Effector CD4-positive, alpha-beta T cell (primary cell): ENCODE data around the gene DZANK1.
"Not testable (repeated sequence)": the region's sequence is repeated elsewhere in the genome, so short reads cannot be mapped to it uniquely, and the experiment has no call there.

Experiments used
- DNase-seq: peaks from one replicate; pipeline ENCODE4 v3.0.0-alpha.2; 2020

DZANK1 gene

DNA sequence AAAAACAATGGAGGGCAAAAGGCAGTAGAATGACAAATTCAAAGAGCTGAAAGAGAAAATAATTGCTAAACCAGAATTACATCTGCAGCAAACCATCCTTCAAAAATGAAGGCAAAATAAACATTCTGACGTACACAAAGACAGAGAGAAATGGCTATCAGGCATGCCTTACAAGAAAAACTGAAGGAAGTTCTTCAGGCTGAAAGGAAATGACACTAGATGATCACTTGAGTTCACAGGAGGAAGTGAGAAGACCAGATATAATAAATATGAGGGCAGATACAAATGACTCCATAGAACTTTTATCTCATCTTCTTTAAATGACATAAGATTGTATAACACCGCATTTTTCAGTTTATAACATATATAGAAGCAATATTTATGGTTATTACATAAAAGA is 30.0 kb downstream of the DZANK1 start:
- DNase-seq = no peak

- DNase-seq = no peak
Observed at GRCh38 chr20:18431206-18431605, 35.6 kb downstream of the DZANK1 start.

DNA sequence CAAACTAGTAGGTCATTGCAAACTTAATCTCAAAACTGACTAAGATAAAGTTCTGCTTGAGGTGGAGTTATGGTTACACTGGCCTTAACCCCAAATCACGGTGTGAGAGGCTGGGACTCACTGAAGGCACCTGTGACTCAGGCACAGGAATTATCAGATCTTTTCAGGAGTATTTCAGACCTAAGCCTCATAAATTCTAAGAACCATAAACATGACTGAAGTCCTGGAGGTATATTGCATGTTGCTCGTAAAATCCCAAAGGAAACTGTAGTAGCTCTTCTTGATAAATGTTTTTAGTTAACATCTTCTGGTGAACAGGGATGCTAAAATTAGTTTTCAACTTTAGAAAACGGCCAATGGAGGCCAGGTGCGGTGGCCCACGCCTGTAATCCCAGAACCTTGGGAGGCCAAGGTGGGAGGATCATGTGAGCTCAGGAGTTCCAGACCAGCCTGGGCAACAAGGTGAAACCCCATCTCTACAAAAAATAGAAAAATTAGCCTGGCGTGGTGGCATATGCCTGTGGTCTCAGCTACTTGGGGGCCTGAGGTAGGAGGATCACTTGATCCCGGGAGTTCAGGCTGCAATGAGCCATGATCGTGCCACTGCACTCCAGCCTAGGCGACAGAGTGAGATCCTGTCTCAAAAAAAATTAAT is 36.5 kb downstream of the DZANK1 start:
- DNase-seq = no peak

GRCh38 chr20:18428490-18429173 is 38.2 kb downstream of the DZANK1 start:
- no peak for DNase-seq

DNA sequence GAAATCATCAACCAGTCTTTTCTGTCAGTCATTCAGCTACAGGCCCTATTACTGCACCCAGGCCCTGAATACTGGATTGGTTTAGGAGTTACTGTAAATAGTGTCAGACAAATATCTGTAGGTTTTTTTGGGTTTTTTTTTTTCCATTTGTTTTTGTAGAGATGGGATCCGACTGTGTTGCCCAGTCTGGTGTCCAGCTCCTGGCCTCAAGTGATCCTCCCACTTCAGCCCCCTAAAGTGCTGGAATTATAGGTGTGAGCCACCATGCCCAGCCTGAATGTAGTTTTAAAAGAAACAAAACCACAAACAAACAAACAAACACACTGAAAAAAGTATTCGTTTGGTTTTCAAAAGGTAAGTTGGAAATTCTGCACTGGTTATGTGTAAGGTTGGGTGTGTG is 39.6 kb downstream of the DZANK1 start:
- no peak for DNase-seq

GRCh38 chr20:18421608-18422007 is 45.2 kb downstream of the DZANK1 start:
- DNase-seq = no peak

DNA sequence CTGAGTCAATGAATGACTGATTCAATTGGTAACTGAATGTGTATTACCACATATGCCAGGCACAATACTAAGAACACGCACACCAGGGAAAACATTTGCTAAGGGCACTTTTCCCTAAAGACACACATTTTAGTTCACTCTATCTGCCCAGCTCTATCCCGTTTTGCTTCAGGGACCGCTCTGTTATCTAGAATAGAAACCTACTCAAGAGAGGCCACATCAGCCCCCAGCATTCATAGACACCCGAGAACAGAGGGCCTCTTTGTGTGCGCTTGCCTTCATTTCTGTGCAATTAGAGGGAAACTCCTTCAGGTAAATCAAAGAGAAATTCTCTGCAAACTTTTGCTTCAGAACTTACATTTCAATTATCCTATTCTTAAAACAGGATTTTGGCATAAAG is 50.3 kb downstream of the DZANK1 start:
- no peak for DNase-seq

GRCh38 chr20:18414140-18414539 is 52.7 kb downstream of the DZANK1 start:
- no peak for DNase-seq

- no peak for DNase-seq
Observed at GRCh38 chr20:18412221-18412901, 54.5 kb downstream of the DZANK1 start.

GRCh38 chr20:18405826-18406225 is 61.0 kb downstream of the DZANK1 start:
- DNase-seq = no peak

DNA sequence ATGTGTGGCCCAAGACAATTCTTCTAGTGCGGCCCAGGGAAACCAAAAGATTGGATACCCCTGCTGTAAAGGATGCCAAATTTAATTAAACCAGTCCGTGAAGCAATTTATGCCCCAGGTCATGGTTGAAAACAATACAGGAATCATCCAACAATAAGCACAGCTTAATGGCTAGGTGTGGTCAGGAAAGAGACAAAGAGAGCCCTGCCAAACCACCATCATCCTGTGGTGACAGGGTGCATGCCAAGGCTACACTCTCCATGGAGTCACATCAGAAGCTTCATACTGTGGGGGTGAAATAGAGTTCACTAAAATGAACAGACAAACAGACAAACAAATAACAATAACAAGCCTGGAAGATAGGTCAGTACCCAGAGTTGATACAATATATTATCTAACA is 62.7 kb downstream of the DZANK1 start:
- DNase-seq = no peak

- DNase-seq = no peak
Observed at GRCh38 chr20:18403269-18403668, 63.6 kb downstream of the DZANK1 start.

- DNase-seq = no peak
Observed at GRCh38 chr20:18401305-18401704, 65.5 kb downstream of the DZANK1 start.

DNA sequence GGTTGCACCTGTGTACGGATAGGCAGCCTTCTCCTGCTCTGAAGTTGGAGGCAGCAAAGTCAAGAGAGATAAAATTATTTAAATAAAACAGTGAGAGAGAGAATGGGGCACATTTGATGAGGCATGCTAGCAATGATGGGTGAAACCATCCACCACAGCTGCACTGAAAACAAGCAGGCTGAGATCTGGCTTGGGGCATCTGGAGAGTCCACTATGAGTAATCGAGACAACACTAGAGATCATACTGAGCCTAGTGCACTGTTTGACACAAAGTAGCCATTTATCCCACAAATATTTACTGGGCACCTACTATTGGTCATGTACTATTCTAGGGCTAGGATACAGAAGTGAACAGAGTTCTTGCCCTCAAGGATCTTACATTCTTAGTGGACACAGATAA is 66.4 kb downstream of the DZANK1 start:
- DNase-seq = no peak

DNA sequence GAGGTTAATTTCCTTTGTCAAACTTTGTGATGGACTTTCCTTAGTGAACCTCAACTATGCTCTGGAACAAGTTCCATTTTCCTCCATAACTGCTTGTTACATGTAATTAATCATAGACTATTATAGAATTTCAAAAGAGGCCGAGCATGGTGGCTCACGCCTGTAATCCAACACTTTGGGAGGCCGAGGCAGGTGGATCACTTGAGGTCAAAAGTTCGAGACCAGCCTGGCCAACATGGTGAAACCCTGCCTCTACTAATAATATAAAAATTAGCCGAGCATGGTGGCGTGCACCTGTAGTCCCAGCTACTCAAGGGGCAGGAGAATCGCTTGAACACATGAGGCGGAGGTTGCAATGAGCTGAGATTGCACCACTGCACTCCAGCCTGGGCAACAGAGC is 68.1 kb downstream of the DZANK1 start:
- DNase-seq = not testable (repeated sequence)

GRCh38 chr20:18397030-18397429 is 69.8 kb downstream of the DZANK1 start:
- no peak for DNase-seq

DNA sequence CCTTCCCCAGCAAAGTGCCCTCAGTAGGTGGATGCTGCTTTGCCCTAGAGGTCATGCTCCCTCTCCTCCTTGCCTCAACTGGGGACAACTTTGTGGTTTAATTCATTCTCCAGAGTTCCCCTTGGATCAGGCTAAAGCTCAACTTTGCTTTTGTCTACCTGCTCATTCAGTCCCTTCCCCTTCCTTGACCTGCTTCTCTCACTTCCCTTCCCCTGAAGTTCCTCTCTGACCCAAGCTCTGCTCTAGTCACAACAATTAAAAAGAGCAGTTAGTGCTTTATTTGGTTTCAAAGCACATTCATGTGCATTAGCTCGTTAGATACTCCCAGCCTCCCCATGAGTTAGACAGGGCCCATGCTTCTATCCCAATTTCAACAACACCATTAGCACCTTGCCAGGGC is 71.3 kb downstream of the DZANK1 start:
- DNase-seq = no peak

DNA sequence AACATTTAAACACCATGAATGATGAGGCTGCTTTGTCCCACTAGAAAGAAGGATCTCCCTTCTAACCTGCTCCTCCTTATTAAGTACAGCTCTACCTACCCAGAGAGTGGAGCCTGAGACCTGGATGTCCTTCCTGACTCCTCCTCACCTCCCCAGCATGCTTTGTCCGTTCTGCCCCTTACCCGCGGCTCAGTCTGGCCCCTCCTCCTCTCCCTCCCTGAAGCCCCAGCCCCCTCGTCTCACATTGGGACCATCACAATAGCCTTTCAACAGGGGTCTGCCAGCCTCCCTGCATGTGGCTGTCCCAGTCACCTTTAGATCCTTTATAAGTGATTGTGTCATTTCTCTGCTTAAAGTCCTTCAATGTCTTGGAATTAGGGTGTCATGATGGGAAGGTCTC is 72.5 kb downstream of the DZANK1 start:
- DNase-seq = no peak

DNA sequence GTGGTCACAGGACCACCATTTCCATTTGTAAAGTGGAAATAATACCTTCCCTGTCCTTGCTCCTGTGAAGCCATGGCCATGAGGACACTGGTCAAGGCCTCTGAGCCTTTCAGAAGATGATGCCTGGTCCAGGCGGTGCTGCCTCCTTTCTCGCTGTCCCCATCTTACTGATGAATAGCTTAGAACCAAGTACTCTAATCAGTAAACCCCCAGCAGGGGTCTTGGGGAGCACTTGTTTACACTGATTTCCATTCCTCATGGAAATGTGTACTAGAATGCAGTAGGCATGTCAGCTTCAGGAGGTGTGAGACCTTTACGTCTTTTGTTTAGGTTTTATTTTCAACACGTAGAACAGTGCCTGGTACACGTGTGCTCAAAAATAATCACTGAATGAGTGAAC is 75.1 kb downstream of the DZANK1 start:
- no peak for DNase-seq

GRCh38 chr20:18390201-18390600 is 76.6 kb downstream of the DZANK1 start:
- DNase-seq = no peak

DNA sequence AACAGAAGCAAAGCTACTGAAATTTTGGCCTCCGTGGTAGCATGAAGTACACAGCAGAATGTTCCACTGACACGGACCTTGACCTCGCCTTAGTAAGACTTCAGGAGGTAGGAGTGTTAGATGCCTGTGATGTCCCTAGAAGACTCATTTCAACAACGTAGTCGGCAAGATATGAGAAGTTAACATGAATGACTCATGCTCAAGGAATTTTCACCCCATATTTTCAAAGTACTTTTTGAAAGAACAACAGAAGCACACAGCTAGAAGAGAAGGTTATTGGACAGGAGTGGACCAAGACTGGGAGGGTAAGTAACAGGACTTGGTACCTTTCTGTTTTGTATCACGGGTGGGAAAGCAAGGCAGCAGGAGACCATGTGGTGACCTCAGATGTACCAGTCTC is 78.0 kb downstream of the DZANK1 start:
- no peak for DNase-seq

DNA sequence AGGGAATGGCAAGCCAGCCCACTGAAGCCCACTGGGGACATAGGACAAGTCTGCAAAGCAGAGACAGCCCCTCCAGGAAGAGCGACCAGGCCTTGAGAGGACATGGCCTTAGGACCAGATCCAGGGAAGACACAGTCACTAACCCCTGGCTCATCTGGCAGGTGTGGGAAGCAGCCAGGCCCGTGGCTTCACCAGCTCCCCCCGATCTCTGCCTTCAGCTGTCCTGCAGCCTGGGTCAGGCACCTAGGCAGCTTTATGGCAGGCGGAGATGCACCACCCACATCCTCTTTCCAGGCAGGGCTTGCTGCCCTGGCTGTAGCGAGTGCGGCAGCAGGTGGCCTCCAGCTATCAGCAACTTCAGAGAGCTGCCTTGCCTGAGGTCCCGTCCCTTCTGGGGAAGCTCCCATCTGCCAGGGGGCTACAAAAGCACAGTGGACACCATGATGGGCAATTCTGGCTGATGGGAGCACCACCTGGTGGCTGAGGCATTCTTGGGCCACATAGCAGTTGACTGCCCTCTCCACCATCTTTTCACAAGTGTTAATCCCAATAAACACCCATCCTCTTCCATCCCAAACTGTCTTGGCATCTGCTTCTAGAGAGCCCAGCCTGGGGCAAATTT is 85.8 kb downstream of the DZANK1 start:
- DNase-seq = no peak

DNA sequence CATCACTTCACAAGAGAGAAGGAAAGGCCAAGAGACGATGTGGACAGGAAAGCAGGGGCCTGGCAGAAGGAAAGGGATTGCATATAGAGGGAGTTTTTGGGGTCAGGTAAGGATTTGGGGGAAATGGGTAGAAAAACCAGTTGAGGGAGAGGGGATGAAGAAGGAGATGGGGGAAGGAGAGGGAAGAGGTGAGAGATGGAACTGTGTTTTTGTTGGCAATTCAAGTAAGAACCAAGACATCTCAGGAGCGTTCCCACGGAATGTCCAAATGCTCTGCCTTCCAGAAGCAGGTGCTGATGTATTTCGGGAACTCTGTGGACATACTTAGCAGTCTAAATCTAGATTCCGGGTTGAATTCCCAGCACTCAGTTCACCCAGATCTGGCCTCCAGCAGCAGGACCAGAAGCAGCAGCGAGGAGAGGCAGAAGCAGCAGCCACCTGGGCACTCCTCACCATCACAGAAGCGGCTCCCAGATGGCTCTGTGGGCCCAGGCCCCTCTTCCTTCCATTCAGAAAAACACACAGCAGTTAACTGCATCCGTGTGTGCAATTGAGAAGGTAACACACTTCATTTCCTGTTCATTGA is 88.8 kb downstream of the DZANK1 start:
- DNase-seq = no peak
